Thyroid gland (tissue), 4 donors: Measurements from ENCODE around the gene RANBP17.

ENCODE experiments used
- POLR2A ChIP-seq, 2 donors: fragments of 450-650 bp; IDR thresholded peaks; one replicate each; pipeline ENCODE4 v1.6.1; 2017; ENCODE audit warnings: antibody characterized with exemption in 2 of 2, mild to moderate bottlenecking in 2 of 2, moderate library complexity in 1 of 2
- TF ChIP-seq, protein P1 (sequence below), 6 experiments: fragments of 200-600 bp in 3 of 6; fragments of 450-650 bp in 3 of 6; sonication (generic) in 3 of 6; IDR thresholded peaks; one replicate each; pipeline ENCODE4 v1.5.1; 2016 to 2019; ENCODE audit warnings: antibody characterized with exemption in 6 of 6, mild to moderate bottlenecking in 2 of 6, inconsistent platforms in 1 of 6, moderate library complexity in 1 of 6

GRCh38 chr5:171337210-171337569, 475.4 kb downstream of the RANBP17 start:
- TF ChIP-seq, protein P1, sequence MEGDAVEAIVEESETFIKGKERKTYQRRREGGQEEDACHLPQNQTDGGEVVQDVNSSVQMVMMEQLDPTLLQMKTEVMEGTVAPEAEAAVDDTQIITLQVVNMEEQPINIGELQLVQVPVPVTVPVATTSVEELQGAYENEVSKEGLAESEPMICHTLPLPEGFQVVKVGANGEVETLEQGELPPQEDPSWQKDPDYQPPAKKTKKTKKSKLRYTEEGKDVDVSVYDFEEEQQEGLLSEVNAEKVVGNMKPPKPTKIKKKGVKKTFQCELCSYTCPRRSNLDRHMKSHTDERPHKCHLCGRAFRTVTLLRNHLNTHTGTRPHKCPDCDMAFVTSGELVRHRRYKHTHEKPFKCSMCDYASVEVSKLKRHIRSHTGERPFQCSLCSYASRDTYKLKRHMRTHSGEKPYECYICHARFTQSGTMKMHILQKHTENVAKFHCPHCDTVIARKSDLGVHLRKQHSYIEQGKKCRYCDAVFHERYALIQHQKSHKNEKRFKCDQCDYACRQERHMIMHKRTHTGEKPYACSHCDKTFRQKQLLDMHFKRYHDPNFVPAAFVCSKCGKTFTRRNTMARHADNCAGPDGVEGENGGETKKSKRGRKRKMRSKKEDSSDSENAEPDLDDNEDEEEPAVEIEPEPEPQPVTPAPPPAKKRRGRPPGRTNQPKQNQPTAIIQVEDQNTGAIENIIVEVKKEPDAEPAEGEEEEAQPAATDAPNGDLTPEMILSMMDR (IDR thresholded peaks at IDR 0.05) = no peak
- no peak for TF ChIP-seq POLR2A (IDR thresholded peaks at IDR 0.05)
